CD1c-positive myeloid dendritic cell (primary cell): ENCODE measurements around the gene RAB20.
"Not testable (repeated sequence)": the region's sequence is repeated elsewhere in the genome, so short reads cannot be mapped to it uniquely, and the experiment has no call there.

Experiments
- DNase-seq: peaks from one replicate; pipeline ENCODE4 v3.0.0-alpha.2; 2016; ENCODE audit errors: extremely low spot score

The RAB20 gene

DNA sequence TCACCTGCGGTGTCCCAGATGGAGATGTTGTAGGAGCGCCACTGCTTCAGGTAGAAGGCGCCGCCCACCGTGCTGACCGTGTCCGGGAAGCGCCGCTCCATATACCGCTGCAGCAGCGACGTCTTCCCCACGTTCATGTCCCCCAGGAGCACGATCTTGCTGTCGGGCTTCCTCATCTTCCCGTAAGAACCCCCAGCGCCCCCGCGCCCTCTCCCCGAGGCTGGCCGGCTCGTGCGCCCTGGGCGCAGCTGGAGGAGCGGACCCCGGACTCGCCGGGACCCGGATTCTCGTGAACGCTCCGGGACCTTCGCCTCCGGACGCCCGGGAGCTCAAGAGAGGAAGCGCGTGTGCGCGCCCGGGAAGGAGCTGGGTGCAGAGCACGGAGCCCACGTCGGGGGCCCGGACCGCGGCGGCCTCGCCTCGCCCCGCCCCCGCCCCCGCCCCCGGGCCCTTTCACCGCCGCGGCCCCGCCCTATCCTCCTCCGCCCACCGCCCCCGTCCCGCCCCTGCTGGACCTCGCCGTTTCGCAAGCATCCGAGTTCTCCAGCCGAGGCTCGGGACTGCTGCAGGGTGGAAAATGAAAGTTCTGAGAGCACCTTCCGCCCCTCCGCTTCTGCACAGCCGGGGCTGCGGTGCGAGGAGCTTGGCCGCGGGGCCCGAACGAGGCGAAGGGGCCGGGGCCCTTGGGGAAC lies at the start of gene RAB20:
TSS of gene RAB20 (minus strand) at position 379 of the 692 bp plus-strand sequence. CDS start at position 176, 203 bp downstream.
- peak; percentile 85 for DNase-seq

DNA sequence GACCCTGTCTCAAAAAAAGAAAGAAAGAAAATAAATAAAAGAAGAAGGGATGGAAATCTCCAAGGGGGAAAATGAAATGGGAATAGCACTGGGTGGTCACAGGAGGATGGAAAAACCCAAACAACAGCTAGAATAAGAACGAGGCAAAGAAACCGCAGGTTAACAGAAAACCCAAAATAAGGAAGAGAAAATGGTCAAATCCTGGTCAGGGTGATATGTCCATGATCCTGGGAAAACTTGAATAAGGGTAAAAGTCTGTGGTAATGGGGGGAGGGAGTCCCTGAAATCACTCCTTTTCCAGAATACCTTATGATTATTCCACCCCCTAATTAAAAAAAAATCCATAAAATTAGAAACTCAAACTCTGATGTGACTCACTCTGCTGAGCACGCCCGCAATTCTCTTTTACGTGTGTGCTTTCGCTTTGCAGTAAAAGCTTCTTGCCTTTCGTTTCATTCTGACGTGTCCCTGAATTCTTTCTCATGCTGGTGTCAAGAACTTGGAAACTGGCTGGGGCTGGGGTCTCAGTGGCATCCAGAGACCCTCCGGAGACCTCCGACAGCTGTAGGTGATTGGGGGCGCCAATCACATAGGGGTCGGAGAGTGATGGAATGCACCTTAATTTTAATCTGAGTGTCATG lies 49.6 kb upstream of the RAB20 start:
- DNase-seq = no peak

DNA sequence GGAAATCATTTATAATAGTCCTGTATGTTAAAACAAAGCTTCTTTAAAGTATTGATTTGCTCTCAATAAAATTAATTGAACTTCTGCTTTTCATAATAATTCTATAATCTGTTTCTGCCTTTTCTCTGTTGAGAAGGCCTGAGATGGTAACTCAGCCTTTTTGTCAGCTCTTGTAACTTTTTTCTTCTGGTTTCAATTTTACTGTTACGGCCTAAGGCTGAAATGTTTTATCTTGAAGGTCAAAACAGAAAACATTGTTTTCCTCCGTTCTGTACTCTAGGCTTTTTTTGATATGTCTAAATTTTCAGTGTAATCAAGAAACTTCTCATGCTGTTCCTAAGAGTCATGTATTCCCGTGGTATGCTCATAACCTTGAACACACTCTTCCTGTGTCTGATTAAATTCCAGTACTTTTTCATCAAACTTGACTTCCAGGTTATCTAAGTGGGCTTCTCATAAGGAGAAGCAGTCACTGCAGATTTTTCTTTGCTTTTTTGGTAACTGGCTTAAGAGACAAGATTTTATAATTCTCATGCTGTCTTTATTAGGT lies 46.2 kb upstream of the RAB20 start:
- DNase-seq = no peak

DNA sequence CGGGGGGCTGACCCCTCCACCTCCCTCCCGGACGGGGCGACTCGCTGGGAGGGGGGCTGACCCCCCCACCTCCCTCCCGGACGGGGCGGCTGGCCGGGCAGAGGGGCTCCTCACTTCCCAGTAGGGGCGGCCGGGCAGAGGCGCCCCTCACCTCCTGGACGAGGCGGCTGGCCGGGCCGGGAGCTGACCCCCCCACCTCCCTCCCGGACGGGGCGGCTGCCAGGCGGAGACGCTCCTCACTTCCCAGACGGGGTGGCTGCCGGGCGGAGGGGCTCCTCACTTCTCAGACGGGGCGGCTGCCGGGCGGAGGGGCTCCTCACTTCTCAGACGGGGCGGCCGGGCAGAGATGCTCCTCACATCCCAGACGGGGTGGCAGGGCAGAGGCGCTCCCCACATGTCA lies 44.8 kb upstream of the RAB20 start:
- not testable (repeated sequence) for DNase-seq

GRCh38 chr13:110605132-110605531 lies 43.6 kb upstream of the RAB20 start:
- DNase-seq = no peak

- no peak for DNase-seq
These were observed 39.5 kb upstream of the RAB20 start for GRCh38 chr13:110600980-110601379.

- no peak for DNase-seq
These were observed 38.8 kb upstream of the RAB20 start for GRCh38 chr13:110600261-110600819.

DNA sequence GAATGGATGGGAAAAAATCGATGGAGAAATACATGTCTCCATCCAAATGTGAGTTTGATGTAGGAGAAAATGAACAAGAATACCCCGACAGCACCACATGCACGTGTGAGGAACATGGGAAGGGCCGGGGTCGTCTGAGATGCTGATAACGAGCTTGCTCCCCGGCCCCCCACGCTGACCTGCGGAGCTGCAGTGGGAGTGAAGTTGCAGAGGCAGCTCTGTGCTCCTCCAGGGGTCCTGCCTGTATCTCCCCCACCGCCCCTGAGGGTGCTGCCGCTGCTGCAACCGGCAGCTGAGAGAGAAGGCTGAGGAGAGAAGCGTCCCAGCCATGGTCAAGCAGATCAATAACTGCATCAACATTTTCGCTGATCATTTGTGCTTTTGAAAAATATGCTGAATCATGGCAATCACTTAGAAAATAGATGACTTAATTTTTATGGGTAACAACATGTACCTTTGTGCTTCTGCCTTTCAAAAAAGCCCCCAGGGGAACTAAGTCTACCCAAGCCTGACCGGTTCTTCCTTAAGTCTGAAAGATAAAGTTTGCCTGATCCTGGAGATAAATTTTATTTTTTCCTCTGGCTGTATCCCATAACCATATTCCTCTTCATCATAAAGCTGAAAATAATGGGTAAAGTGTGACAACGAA lies 35.6 kb upstream of the RAB20 start:
- DNase-seq = no peak

- peak; percentile 67 for DNase-seq
These were observed 32.1 kb upstream of the RAB20 start for GRCh38 chr13:110593430-110594130.

- no peak for DNase-seq
These were observed 31.1 kb upstream of the RAB20 start for GRCh38 chr13:110592665-110593064.

DNA sequence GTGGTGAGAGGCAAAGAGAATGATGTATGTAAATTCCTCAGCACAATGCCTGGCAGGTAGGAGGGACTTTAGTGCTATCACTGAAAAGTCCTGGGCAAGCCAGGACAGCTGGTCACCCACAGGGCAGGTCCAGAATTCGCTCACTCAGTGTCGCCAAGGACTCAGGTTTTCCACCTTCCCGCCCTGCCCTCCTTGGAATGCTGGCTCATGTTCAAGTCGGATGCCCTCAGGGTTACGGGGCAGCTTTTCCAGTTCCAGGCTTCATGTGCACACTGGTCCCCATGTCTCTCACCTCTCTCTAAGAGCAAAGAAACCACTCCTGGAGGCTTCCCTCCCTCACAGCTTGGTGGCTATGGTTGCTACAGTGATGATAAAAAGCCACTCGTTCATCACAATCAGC lies 29.1 kb upstream of the RAB20 start:
- DNase-seq = no peak

DNA sequence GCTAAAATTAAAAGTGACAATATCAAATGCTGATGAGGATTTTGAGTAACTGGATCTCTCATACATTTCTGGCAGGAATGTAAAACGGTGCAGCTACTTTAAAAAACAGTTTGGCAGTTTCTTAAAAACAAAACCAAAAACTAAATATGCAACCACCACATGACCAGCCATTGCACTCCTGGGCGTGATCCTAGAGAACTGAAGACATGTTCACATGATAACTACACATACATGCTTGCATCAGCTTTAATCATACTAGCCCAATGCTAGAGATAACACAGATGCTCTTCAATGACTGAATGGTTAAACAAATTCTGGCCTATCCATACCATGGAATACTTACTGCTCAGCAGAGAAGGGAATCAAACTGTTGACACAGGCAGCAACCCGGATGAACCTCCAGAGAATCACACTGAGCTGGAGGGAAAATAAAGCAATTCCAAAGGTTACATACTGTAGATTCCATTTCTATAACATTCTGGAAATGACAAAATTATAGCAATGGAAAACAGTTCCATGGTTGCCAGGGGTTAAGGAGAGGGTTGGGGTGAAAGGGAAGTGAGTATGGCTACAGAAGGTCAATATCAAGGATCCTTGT lies 28.4 kb upstream of the RAB20 start:
- no peak for DNase-seq

- DNase-seq = no peak
These were observed 21.8 kb upstream of the RAB20 start for GRCh38 chr13:110583178-110583865.

DNA sequence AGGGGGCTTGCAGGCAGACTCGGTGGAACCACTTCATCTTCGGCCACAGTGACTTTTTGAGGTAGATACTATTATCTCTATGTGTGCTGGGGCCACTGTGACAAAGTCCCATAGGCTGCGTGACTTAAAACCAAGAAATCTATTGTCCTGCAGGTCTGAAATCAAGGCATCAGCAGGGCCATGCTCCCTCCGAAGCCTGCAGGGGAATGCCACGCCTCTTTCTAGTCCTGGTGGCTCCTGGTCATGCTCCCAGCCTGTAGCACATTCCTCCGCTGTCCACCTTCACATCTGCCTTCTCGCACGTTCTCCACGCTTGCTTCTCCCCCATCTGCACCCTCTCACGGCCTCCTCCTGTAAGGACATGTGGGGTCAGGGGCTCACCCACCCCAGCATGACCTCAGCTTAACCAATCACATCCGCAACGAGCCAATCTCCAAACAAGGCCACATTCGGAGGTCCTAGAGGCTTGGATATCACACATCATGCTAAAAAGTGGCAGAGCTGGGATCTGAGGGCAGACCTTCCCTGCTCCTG lies 21.0 kb upstream of the RAB20 start:
- DNase-seq = no peak

DNA sequence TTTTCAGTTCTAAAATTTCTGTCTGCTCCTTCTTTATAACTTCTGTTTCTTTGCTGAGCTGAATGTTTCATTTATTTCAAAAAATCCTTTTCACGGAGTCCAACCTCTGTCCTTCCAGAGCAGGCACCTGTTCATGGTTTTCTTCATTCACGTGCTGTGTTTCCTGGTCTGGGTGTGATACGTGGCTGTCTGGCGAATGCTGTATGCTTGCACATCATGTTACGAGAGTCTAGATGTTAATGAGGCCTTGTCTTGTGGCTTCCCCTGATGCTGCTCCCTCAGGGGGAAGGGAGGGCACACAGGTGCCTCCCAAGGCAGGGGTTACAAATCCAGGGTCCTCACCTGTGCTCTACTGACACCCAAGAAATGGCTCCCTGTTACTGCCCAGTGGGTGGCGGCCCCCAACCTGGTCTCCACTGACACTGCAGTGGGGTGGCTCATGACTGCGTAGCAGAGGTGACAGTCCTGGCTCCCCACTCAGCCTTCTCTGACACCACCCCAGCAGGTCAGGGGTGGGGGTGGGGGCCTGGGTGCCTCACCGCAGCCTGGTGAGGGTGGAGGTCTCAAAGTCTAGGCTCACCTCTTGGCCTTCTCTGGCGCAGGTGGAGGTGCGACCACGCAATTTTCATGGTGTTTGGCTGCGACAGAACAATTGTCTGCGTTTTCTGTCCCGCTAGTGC lies 20.1 kb upstream of the RAB20 start:
- DNase-seq = no peak

DNA sequence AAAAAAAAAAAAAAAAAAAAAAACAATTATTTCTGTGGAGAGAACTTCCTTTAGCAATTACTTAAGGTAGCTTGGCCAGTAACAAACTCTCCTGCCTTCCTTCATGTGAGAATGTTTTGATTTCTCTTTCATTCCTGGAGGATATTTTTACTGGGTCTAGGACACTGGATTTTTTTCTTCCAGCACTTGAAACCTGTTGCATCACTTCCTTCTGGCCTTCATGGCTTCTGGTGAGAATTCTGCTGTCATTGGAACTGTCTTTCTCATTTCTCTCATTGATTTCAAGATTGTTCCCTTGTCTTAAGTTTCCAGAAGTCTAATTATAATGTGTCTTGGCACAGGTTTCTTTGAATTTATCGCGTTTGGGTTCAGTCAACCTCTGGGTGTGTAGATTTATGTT lies 19.3 kb upstream of the RAB20 start:
- DNase-seq = peak; percentile 30

- peak; percentile 10 for DNase-seq
These were observed 16.8 kb upstream of the RAB20 start for GRCh38 chr13:110578363-110578762.

DNA sequence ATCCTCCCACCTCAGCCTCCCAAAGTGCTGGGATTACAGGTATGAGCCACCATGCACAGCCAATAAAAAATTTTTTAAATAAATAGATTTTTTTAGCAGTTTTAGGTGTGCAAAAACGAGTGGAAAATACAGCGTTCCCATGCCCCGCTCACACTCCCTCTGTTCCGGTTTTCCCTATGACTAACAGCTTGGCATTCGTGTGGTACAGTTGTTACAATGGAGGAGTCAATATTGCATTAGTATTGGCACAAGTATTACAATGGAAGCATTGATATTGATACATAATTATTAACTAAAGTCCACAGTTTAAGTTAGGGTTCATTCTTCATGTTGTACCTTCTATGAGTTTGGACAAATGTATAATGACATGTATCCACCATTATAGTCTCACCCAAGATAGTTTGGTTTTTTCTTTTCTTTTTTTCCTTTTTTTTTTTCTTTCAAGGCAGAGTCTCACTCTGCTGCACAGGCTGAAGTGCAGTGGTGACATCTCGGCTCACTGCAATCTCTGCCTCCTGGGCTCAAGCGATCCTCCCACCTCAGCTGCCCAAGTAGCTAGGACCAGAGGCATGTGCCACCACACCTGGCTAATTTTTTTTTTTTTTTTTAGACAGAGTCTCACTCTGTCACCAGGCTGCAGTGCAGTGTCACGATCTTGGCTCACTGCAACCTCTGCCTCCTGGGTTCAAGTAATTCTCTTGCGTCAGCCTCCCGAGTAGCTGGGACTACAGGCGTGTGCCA lies 15.4 kb upstream of the RAB20 start:
- no peak for DNase-seq

GRCh38 chr13:110576070-110576394 lies 14.5 kb upstream of the RAB20 start:
- DNase-seq = no peak
